DLD1 (cell line): Measurements from ENCODE around the gene BPIFB3.
"Not testable (repeated sequence)": the region's sequence is repeated elsewhere in the genome, so short reads cannot be mapped to it uniquely, and the experiment has no call there.

ENCODE experiments used
- in situ Hi-C: cut with HindIII; loops from 2 replicates; pipeline ENCODE4 v1.10.0; 2017; ENCODE audit warnings: low sequenced_read_pairs

Gene BPIFB3

GRCh38 chr20:33027769-33028751 is 25.6 kb upstream of the BPIFB3 start:
- in situ Hi-C loops, result no loop called here

GRCh38 chr20:33028875-33029274 is 24.8 kb upstream of the BPIFB3 start:
- in situ Hi-C loops, result no loop called here

GRCh38 chr20:33030076-33030475 is 23.6 kb upstream of the BPIFB3 start:
- in situ Hi-C loops, result no loop called here

DNA sequence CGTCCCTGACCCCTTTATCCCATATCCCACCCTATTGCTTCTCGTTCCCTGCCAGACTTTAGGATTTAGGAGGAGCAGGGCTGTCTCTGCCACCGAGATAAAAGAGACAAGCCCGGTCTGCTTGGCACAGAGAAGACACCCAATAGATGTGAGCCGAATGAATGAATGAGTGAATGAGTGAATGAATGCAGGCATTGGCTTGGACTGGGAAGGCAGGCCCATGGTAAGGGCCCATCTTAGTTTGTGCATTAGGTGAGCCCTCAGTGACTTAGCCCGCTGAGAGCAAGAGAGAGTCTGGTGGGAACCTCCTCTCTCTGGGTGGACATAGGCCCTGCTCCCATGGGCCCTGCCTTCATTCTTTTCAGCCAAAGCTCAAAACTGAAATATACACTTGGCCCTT is 23.1 kb upstream of the BPIFB3 start:
- in situ Hi-C loops, result no loop called here

GRCh38 chr20:33031531-33031930 is 22.2 kb upstream of the BPIFB3 start, which contains the start of gene BPIFB6:
Gene BPIFB6, plus strand, starts transcription at chr20:33031648. Its CDS starts 0 bp downstream, at chr20:33031648.
- in situ Hi-C loops, result no loop called here

DNA sequence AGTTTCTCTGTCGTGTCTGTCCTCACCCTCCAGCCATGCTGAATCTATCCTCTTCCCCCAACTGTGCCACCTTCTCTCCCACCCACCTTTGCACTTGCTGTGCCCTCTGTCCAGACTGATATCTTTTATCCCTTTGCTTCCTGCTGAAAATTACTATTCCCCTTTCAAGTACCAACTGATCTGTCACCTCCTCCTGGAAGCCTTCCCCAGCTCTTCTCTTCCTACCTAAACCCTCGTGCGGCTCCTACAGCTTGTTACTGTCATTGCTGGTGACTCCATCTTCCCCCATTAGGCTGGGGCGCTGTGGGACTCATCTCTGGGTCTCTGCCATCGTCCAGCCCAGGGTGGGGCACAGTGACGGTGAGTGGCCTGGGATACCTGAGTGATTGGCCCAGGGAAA is 21.1 kb upstream of the BPIFB3 start:
- in situ Hi-C loops, result no loop called here

GRCh38 chr20:33033381-33033780 is 20.3 kb upstream of the BPIFB3 start:
- in situ Hi-C loops, result no loop called here

DNA sequence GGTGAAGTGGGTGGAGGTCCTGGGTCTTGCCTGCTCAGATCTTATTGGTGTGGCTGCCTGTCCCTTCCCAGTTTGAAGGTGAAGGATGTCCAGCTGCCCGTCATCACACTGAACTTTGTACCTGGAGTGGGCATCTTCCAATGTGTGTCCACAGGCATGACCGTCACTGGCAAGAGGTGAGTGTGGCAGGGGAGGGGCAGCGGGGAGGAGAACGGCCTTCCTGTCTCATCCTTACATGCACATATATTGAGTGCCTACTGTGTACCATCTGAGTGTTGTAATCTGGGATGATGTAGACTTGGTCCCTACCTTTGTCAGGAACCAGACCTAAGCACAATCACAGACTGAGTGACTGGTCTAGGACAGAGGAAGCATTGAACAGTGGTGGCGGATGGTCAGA is 19.6 kb upstream of the BPIFB3 start:
- in situ Hi-C loops, result no loop called here

- in situ Hi-C loops, result no loop called here
Observed at GRCh38 chr20:33034901-33035492, 18.7 kb upstream of the BPIFB3 start.

- in situ Hi-C loops, result no loop called here
Observed at GRCh38 chr20:33037456-33037855, 16.2 kb upstream of the BPIFB3 start.

GRCh38 chr20:33038243-33038642 is 15.5 kb upstream of the BPIFB3 start:
- in situ Hi-C loops, result no loop called here

DNA sequence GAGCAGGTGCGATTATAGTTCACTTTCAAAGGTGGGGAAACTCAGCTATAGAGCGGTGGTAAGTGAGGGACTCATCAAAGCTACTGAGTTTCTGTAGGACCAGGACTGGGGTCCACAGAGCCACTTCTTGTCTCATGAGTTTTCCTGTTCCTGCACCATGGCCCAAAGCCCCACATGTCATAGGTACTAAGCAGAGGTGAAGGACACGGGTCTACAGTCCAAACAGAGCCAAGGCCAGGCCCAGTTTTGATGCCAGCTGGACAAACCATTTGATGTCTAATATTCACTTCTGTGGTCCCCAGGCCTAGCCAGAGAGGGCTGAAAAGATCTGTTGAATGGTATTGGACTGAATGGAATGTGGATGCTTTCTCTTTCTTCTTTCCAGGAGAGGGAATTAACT is 11.3 kb upstream of the BPIFB3 start:
- in situ Hi-C loops, result no loop called here

DNA sequence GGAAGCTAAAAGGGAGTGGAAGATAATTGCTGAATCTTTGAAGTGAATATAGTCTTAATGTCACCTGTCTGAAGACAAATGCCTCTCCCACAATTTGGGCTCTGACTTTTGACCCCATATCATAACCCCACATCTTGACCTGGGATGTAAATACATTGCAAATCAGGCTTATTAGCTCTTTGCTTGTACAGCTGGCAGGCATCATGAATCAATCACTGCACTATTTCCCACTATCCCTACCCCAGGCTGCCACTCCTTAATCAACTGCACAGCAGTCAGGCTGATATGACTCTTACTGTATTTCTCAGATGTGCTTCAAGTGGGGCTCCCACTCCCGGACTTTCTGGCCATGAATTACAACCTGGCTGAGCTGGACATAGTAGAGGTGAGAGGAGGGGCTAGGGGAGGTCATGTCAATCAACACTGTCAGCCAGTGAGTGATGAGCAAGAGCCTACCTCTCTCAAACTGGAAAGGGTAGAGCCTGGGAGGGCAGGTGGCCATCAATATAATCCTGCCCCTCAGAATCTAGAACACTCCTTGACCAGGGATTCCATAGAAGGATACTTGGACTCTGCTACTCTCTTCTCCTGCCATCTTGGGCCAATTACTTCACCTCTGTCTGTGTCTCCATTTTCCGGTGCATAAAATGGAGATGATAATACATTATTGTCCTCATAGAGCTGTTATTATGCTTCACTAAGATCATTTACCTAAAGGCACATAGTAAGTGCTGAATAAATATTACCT is 10.5 kb upstream of the BPIFB3 start:
- in situ Hi-C loops, result no loop called here

DNA sequence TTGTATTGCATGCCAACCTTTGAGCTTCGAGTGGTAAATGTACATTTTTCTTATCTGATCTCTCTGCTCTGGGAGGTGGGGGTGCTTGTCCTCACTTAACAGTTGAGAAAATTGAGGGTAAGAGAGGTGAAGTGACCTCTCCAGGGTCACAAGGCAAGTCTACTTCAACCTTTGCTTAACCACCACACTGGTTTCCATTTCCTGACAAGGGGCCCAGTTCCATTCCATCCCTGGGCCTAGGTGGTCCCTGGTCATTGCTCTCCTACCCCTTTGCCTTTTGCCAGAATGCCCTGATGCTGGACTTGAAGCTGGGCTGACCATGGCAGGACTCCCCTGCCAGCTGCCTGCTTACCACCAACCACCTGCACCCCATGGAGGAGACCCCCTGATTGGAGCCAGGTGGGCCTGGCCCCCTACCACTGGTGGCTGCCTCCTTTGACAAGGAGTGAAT is 9.9 kb upstream of the BPIFB3 start:
- in situ Hi-C loops, result no loop called here

- in situ Hi-C loops, result not testable (repeated sequence)
Observed at GRCh38 chr20:33045129-33045721, 8.5 kb upstream of the BPIFB3 start.

DNA sequence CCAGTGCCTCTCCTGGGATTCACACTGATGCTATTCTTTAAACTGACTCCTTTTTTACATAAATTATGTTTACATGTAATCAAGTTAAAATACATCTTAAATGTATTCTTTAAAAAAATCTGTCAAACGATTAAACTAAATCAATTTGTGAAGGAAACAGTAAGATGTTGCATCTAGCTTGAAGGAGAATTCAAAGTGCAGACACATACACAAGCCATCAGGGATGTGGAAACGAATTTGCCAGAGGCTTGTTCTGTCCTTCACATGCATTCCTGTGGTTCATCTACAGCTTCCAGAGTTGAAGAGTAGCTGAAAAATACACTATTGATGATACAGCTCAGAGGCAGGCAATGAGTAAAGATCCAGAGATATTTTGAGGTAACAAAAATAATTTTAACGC is 7.3 kb upstream of the BPIFB3 start:
- in situ Hi-C loops, result no loop called here

DNA sequence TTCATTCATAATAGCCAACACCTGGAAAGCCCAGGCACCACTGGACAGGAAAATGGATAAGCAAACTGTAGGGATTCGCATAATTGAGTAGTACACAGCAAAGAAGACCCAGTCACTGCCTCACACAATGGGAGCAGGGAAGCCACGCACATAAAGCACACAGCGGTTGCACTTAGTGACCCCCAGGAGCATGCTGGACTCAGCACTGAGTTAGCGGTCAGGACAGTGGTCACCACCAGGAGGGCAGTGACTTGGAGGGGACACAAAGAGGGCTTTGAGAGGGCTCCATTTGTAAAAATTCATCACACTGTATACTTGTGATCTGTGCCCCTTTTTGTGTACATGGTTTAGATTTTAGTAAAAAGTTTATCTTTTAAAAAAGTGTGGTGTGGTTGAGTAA is 2.4 kb upstream of the BPIFB3 start:
- in situ Hi-C loops, result no loop called here

DNA sequence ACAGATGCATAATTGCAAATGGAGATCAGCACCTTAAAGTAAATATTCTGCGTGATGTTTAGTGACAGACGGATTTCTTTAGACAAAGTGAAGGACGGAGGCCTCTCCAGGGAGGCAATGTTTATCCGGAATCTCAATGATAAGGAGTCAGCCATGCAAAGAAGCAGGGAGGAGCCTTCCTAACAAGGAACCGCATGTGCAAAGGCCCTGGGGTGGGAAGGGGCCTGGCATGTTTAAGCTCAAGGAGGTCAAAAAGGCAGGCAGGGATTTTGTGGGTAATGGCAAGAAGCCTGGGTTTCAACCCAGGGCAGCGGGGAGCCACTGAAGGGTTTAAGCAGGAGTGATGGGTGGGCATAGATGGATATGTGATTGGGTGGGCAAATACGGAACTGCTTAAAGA is 678 bp downstream of the BPIFB3 start:
- in situ Hi-C loops, result no loop called here

GRCh38 chr20:33054791-33055190 is 1.1 kb downstream of the BPIFB3 start:
- in situ Hi-C loops, result no loop called here

GRCh38 chr20:33059136-33059535 is 5.4 kb downstream of the BPIFB3 start:
- in situ Hi-C loops, result no loop called here
